Astrocyte of the spinal cord (primary cell): ENCODE data around the gene HTT.

Source experiments
- DNase-seq: peaks from one replicate; pipeline ENCODE4 v3.0.0; 2011; ENCODE audit warnings: low read depth, low spot score
- H3K4me3 ChIP-seq: 2 replicates; pipeline ENCODE4 v1.5.1; 2011; ENCODE audit warnings: low read depth, mild to moderate bottlenecking, low read length, moderate library complexity
- CTCF ChIP-seq: IDR thresholded peaks from 2 replicates; pipeline ENCODE4 v1.5.1; 2012; ENCODE audit warnings: low read depth, mild to moderate bottlenecking, low read length, inconsistent platforms
- in situ Hi-C: cut with HindIII; loops from 2 replicates; pipeline ENCODE4 v1.10.0; 2017; ENCODE audit warnings: low sequenced_read_pairs

HTT gene

GRCh38 chr4:3229328-3229727, 154.8 kb downstream of the HTT start:
- TF ChIP-seq CTCF, result no peak
- no peak overlapping the region for H3K4me3 ChIP-seq
- DNase-seq, result no peak
- in situ Hi-C loops, result no loop called here

GRCh38 chr4:3229964-3230363, 155.5 kb downstream of the HTT start:
- no peak for TF ChIP-seq CTCF
- in situ Hi-C loops, result no loop called here
- no peak for DNase-seq
- no peak overlapping the region for H3K4me3 ChIP-seq

GRCh38 chr4:3231471-3231870, 157.0 kb downstream of the HTT start:
- DNase-seq, result no peak
- no peak overlapping the region for H3K4me3 ChIP-seq
- in situ Hi-C loops, result no loop called here
- TF ChIP-seq CTCF, result no peak

- in situ Hi-C loops, result no loop called here
- no peak for TF ChIP-seq CTCF
- DNase-seq, result no peak
- no peak overlapping the region for H3K4me3 ChIP-seq
These were observed 157.5 kb downstream of the HTT start for GRCh38 chr4:3232001-3232400.

GRCh38 chr4:3232871-3233271, 158.4 kb downstream of the HTT start:
- TF ChIP-seq CTCF, result no peak

GRCh38 chr4:3233391-3234071, 159.1 kb downstream of the HTT start:
- no peak for TF ChIP-seq CTCF
- in situ Hi-C loops, result no loop called here
- DNase-seq, result no peak
- H3K4me3 ChIP-seq, result no peak overlapping the region

More at GRCh38 chr4:3232871-3233271, 158.4 kb downstream of the HTT start:
- in situ Hi-C loops, result no loop called here
- no peak for DNase-seq
- H3K4me3 ChIP-seq, result no peak overlapping the region
